ENCODE measurements around the gene TYW3.

The TYW3 gene

DNA sequence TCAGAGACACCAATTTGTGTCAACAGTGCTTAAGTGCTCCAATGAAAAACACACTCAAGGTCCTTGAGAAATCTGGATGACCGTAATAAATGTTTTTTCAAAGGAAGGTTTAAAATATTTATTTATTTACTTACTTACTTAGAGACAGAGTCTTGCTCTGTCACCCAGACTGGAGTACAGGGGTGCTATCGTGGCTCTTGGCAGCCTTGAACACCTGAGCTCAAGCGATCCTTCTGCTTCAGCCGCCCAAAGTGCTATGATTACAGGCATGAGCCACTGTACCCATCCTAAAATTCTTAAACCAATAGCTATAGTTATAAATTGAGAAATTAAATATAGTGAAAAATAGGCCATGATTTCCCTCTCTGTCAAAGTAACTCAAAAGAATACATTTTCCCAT is 42.0 kb upstream of the TYW3 start:
- no peak overlapping the region for H3K4me3 ChIP-seq (ENCODE audit: low read depth, low read length)
- TF ChIP-seq, protein P1, sequence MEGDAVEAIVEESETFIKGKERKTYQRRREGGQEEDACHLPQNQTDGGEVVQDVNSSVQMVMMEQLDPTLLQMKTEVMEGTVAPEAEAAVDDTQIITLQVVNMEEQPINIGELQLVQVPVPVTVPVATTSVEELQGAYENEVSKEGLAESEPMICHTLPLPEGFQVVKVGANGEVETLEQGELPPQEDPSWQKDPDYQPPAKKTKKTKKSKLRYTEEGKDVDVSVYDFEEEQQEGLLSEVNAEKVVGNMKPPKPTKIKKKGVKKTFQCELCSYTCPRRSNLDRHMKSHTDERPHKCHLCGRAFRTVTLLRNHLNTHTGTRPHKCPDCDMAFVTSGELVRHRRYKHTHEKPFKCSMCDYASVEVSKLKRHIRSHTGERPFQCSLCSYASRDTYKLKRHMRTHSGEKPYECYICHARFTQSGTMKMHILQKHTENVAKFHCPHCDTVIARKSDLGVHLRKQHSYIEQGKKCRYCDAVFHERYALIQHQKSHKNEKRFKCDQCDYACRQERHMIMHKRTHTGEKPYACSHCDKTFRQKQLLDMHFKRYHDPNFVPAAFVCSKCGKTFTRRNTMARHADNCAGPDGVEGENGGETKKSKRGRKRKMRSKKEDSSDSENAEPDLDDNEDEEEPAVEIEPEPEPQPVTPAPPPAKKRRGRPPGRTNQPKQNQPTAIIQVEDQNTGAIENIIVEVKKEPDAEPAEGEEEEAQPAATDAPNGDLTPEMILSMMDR (IDR thresholded peaks at IDR 0.05; ENCODE audit: low read depth, low read length, missing control alignments): no peak
- DNase-seq (ENCODE audit: low read depth): no peak

DNA sequence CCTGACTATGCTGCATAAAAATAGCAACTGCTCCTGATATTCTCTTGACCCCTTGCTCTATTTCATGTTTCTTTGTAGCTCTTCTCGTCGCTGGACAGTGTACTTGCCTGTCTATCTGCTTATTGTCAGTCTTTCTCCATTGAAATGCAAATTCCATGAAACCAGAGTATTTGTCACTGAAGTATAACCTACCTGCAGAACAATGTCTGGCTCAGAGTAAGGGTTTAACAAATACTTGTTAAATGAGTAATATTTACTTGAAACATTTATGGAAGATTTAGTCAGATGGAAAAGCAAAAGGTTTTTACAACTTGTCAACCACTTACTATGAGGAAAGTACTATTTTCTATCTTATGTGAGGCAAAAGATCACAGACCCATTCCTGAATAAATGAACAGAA is 39.5 kb upstream of the TYW3 start:
- no peak for DNase-seq (ENCODE audit: low read depth)
- TF ChIP-seq, protein P1 (IDR thresholded peaks at IDR 0.05; ENCODE audit: low read depth, low read length, missing control alignments): no peak
- H3K4me3 ChIP-seq (ENCODE audit: low read depth, low read length): no peak overlapping the region

DNA sequence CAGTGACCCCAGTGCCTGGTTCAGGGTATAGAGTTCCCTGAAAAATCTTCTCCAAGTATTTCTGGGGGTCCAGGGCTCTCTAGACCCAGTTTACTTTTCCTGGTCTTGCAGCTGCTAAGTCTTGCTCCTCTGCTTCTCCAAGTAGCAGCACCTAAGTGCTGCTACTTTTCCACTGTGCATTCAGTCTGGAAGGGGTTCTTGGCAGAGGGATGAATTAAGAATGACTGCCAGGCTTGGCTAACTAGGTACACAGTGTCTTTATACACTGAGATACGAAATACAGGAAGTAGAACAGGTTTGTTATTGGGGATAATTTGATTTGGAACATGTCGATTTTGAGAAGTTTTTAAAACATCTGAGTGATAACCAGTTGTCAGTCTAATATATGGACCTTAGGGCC is 35.1 kb upstream of the TYW3 start:
- H3K4me3 ChIP-seq (ENCODE audit: low read depth, low read length): no peak overlapping the region
- TF ChIP-seq, protein P1 (IDR thresholded peaks at IDR 0.05; ENCODE audit: low read depth, low read length, missing control alignments): no peak
- DNase-seq (ENCODE audit: low read depth): no peak

DNA sequence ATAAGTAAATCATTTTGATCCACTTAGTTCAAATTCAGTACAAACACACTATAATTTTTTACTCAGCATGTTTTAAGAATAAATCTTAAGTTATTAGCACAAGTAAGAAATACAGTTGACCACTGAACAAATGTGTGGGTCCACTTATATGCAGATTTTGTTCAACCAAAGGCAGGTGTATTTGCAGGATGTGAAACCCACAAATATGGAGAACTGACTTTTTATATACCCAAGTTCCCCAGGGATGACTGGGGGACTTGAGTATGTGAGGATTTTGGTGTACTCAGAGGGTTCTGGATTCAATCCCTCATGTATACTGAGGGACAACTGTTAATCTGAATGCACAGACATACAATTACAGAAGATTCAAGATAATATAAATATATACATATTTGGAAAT is 33.6 kb upstream of the TYW3 start:
- DNase-seq (ENCODE audit: low read depth): no peak
- TF ChIP-seq, protein P1 (IDR thresholded peaks at IDR 0.05; ENCODE audit: low read depth, low read length, missing control alignments): no peak
- H3K4me3 ChIP-seq (ENCODE audit: low read depth, low read length): no peak overlapping the region

DNA sequence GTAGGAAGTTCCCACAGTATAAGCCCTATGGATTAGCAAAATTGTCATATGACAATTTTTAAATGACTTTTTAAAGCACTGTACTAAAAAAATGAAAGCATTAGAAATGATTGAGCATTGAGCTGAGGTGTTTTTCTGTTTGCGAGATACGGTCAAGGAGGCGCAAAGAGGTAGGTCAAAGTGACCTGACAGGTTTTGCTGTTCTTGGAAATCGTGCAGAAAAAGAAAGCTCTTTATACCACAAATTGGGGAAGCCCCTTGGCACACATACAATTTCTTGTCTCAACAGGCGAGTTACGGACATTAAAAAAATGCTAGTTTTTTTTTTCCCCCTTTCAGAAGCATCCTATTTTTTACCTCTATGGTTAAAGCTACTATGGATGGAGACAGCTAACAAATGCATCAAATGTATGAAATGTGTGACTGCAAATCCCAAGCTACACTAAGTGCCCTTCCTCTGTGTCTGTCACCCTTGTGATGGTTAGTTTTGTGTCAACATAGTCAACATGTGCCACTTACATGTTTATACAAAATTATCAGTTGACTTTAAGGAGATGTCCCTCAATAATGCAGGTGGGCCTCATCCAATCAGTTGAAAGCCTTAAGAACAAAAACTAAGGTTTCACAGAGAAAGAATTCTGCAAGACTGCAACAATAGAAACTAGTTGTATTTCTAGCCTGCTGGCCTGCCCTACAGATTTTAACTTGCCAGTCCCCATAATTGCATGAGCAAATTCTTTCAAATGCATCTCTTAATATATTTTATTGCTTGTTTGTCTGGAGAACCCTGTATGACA is 29.4 kb upstream of the TYW3 start:
- H3K4me3 ChIP-seq (ENCODE audit: low read depth, low read length): no peak overlapping the region

DNA sequence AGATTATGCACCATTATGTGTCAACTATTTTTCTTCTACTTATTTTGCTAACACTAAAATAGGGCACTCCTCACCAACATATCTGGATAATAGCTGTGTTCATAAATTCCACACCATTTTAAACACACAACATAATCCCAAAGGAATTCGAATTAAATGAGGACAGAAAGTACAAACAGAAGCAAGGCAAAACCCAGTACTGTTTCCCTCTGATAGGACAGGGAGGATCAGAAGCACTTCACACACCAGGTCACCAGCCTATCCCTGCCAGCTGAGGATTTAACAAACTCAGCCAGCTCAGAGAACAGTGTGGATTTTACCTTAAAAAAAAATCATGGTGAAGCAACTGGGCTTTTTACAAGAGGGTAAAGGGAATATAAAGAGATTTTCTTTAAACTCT is 20.1 kb upstream of the TYW3 start:
- no peak for DNase-seq (ENCODE audit: low read depth)
- TF ChIP-seq, protein P1 (IDR thresholded peaks at IDR 0.05; ENCODE audit: low read depth, low read length, missing control alignments): no peak
- H3K4me3 ChIP-seq (ENCODE audit: low read depth, low read length): no peak overlapping the region

More for the DNA sequence above, 29.4 kb upstream of the TYW3 start:
- TF ChIP-seq, protein P1 (IDR thresholded peaks at IDR 0.05; ENCODE audit: low read depth, low read length, missing control alignments): no peak
- no peak for DNase-seq (ENCODE audit: low read depth)

DNA sequence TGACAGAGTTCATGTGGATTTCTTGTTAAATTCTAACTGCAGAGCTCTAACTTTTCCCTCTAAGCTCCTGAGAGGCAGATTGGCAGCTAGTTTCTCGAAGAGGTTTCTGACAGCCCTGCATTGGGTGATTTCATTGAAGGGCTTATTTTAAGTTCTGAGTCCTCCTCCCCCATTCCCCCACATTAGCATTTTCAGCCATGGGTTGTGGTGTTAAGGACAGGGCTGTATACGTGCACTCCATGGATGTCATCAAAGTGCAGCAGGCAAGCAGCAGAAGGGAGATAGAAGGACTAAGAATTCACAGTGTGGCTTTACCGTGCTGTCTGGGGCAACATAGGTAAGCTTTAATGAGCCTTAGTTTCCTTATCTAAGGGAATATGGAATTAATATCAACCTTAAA is 19.1 kb upstream of the TYW3 start:
- DNase-seq (ENCODE audit: low read depth): no peak
- TF ChIP-seq, protein P1 (IDR thresholded peaks at IDR 0.05; ENCODE audit: low read depth, low read length, missing control alignments): no peak
- H3K4me3 ChIP-seq (ENCODE audit: low read depth, low read length): no peak overlapping the region

Measured in GM12864 (cell line).